ENCODE data around the gene OR52N1.

DNA sequence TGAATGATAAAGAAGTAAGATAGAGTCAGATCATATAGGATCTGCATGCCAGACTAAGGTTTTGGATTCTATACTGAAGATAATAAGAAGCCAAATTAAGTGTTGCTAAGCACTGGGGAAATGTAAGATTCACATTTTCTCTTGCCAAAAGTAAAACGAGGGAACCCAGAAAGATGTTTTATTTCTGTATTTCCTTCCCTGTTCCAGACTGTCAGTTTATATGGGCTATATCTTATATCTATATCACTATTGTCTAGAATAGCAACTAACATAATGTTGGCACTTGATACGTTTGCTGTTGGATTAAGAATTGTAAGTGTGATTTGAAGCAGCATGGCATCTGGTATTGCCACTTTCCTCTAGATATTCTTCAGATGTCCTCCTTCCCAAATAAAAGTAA is 42.4 kb upstream of the OR52N1 start:
- TF ChIP-seq, protein P1, sequence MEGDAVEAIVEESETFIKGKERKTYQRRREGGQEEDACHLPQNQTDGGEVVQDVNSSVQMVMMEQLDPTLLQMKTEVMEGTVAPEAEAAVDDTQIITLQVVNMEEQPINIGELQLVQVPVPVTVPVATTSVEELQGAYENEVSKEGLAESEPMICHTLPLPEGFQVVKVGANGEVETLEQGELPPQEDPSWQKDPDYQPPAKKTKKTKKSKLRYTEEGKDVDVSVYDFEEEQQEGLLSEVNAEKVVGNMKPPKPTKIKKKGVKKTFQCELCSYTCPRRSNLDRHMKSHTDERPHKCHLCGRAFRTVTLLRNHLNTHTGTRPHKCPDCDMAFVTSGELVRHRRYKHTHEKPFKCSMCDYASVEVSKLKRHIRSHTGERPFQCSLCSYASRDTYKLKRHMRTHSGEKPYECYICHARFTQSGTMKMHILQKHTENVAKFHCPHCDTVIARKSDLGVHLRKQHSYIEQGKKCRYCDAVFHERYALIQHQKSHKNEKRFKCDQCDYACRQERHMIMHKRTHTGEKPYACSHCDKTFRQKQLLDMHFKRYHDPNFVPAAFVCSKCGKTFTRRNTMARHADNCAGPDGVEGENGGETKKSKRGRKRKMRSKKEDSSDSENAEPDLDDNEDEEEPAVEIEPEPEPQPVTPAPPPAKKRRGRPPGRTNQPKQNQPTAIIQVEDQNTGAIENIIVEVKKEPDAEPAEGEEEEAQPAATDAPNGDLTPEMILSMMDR (IDR thresholded peaks at IDR 0.05; ENCODE audit: low read depth, low read length, poor library complexity, severe bottlenecking) = no peak
- TF ChIP-seq EZH2phosphoT487 (IDR thresholded peaks at IDR 0.05; ENCODE audit: borderline replicate concordance, low read length) = no peak
